HepG2 (cell line): ENCODE results near the gene STAT6. TPM values are rescaled to one million over a fixed set of nuclear protein-coding genes. Genes with fewer than 3 reads are reported as not detected.
A peak's percentile ranks its signal among the peaks of the same experiment; 100 is the strongest.

ENCODE experiments used
- ASH2L ChIP-seq: fragments of 300-600, 200-600 bp; sonication (generic); IDR thresholded peaks from 2 replicates; pipeline ENCODE4 v1.7.0; 2017; ENCODE audit warnings: low read depth, mild to moderate bottlenecking, moderate library complexity, mixed read lengths, low read length; ENCODE audit not compliant: insufficient read length
- ATAD3A ChIP-seq: sonication (generic); formaldehyde crosslinking; IDR thresholded peaks from 2 replicates; pipeline ENCODE4 v1.4.0; 2020; ENCODE audit warnings: missing genetic modification reagents
- ATF2 ChIP-seq: sonication (generic); formaldehyde crosslinking; IDR thresholded peaks from 2 replicates; pipeline ENCODE4 v1.4.0; 2020; ENCODE audit warnings: missing genetic modification reagents
- BORCS8-MEF2B ChIP-seq: sonication (generic); formaldehyde crosslinking; IDR thresholded peaks from 2 replicates; pipeline ENCODE4 v1.8.0; 2022; ENCODE audit warnings: mild to moderate bottlenecking, missing genetic modification reagents
- ELF4 ChIP-seq: sonication (generic); formaldehyde crosslinking; IDR thresholded peaks from 2 replicates; pipeline ENCODE4 v1.5.0; 2020; ENCODE audit warnings: missing genetic modification reagents, mild to moderate bottlenecking, moderate library complexity, borderline replicate concordance
- FOSL2 ChIP-seq: sonication (generic); formaldehyde crosslinking; IDR thresholded peaks from 2 replicates; pipeline ENCODE4 v1.4.0; 2020; ENCODE audit warnings: missing genetic modification reagents
- KDM6A ChIP-seq: IDR thresholded peaks from 2 replicates; pipeline ENCODE4 v1.6.1; 2016; ENCODE audit warnings: low read depth
- PHF5A ChIP-seq: IDR thresholded peaks from one replicate; pipeline ENCODE4 v1.6.1; 2018; ENCODE audit warnings: low read depth, missing genetic modification reagents; ENCODE audit not compliant: unreplicated experiment
- RXRA ChIP-seq: sonication (generic); formaldehyde crosslinking; IDR thresholded peaks from 2 replicates; pipeline ENCODE4 v1.5.1; 2020; ENCODE audit warnings: missing genetic modification reagents
- UBTF ChIP-seq: sonication (generic); formaldehyde crosslinking; IDR thresholded peaks from 2 replicates; pipeline ENCODE4 v1.4.0; 2020; ENCODE audit warnings: mild to moderate bottlenecking, missing genetic modification reagents
- YEATS2 ChIP-seq: sonication (generic); formaldehyde crosslinking; IDR thresholded peaks from 2 replicates; pipeline ENCODE4 v1.4.0; 2020; ENCODE audit warnings: missing genetic modification reagents, borderline replicate concordance
- ZBTB33 ChIP-seq: sonication (generic); formaldehyde crosslinking; IDR thresholded peaks from 2 replicates; pipeline ENCODE4 v1.4.0; 2020; ENCODE audit warnings: missing genetic modification reagents
- ZNF33B ChIP-seq: sonication (generic); formaldehyde crosslinking; IDR thresholded peaks from 2 replicates; pipeline ENCODE4 v1.5.1; 2020; ENCODE audit warnings: mild to moderate bottlenecking, missing genetic modification reagents
- ZNF350 ChIP-seq: sonication (generic); formaldehyde crosslinking; IDR thresholded peaks from 2 replicates; pipeline ENCODE4 v1.4.0; 2020; ENCODE audit warnings: mild to moderate bottlenecking, low read depth, missing genetic modification reagents, borderline replicate concordance
- ZNF354B ChIP-seq: sonication (generic); formaldehyde crosslinking; IDR thresholded peaks from 2 replicates; pipeline ENCODE4 v1.8.0; 2022; ENCODE audit warnings: mild to moderate bottlenecking, missing genetic modification reagents
- ZNF564 ChIP-seq: sonication (generic); formaldehyde crosslinking; IDR thresholded peaks from 2 replicates; pipeline ENCODE4 v1.8.1; 2023; ENCODE audit warnings: mild to moderate bottlenecking, missing genetic modification reagents
- ZNF670 ChIP-seq: sonication (generic); formaldehyde crosslinking; IDR thresholded peaks from 2 replicates; pipeline ENCODE4 v1.8.0; 2022; ENCODE audit warnings: mild to moderate bottlenecking, missing genetic modification reagents, borderline replicate concordance
- ZNF766 ChIP-seq: sonication (generic); formaldehyde crosslinking; IDR thresholded peaks from 2 replicates; pipeline ENCODE4 v1.5.0; 2020; ENCODE audit warnings: missing genetic modification reagents, borderline replicate concordance
- ZSCAN31 ChIP-seq: sonication (generic); formaldehyde crosslinking; IDR thresholded peaks from 2 replicates; pipeline ENCODE4 v1.5.0; 2020; ENCODE audit warnings: low read depth, mild to moderate bottlenecking, missing genetic modification reagents
- polyA plus RNA-seq, 8 experiments: library from polyadenylated mRNA; depleted of rRNA in 3 of 8; stranded (reverse) in 7 of 8; unstranded in 1 of 8; fragments of >200 nt; fragmentation: Illumina TruSeq in 4 of 8; extraction: Trizol in 4 of 8; gene quantifications; 2 replicates each; pipeline versions ENCODE4 v1.2.1 to v1.2.3, GENCODE V29; 2011 to 2016; ENCODE audit warnings: low read depth in 4 of 8, missing spikeins in 1 of 8, mixed read lengths in 1 of 8; ENCODE audit not compliant: insufficient read depth in 1 of 8
- total RNA-seq, 5 experiments: library from RNA; depleted of rRNA; stranded (reverse); fragments of >200 nt; fragmentation: Illumina TruSeq; extraction: Trizol; gene quantifications; 2 replicates each; pipeline ENCODE4 v1.2.3, GENCODE V29; 2016; ENCODE audit warnings: low read depth in 1 of 5
- TF ChIP-seq, protein P1 (sequence below): sonication (generic); formaldehyde crosslinking; IDR thresholded peaks from 2 replicates; pipeline ENCODE4 v1.4.0; 2020; ENCODE audit warnings: missing genetic modification reagents, borderline replicate concordance

The STAT6 gene
- total and polyA plus RNA-seq, 2 of the 13 experiments (the other 11 are each of a cell fraction or from before 2014, with no cell fraction given) = 28.0 to 62.2 TPM

DNA sequence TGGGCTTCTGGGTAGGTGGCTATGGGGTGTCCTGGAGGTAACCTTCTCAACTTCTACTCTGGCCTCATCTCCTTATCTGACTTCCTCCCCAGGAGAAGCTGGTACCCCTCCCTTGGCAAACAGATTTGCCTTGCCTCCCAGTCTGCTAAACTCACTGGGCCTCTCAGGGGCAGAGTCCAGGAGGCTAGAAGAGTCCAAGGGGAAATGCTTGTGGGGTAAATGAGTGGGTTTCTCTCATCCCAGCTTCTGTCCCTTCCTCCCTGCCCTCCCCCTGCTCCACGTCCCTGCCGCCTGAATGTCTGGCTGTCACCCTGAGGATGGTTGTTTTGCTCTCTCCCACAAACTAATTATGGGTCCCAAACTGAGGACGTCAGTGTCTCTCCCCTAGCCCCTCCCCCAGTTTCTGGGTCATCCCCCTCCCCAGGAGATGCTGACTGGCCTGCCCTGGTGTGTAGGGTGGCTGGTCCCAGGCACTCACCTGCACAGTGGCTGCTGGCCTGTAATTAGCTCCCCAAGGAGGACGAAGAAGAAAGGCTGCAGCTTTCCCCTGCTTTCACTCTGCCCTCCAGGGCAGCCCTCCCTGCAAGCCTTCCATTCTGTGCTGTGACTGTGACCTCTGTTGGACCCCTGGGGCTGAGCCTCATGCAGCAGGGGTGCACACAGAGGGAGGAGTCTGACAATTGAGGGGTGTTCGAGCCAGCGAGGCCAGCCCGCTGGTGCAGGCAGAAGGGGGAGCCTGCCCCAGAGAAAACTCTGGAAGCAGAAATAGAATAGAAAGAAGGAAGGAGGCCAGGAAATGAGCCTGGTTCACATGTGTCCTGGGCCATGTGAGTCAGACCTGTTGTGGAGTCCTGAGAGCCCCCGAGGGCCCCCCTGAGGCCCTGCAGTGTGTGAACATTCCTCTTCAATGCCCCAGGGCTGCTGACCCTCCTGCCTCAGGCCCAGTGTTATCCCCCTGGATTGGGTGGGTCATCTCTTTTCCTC, 36.1 kb upstream of the STAT6 start, which contains the start of gene LRP1-AS (continued):
- TF ChIP-seq, protein P1, sequence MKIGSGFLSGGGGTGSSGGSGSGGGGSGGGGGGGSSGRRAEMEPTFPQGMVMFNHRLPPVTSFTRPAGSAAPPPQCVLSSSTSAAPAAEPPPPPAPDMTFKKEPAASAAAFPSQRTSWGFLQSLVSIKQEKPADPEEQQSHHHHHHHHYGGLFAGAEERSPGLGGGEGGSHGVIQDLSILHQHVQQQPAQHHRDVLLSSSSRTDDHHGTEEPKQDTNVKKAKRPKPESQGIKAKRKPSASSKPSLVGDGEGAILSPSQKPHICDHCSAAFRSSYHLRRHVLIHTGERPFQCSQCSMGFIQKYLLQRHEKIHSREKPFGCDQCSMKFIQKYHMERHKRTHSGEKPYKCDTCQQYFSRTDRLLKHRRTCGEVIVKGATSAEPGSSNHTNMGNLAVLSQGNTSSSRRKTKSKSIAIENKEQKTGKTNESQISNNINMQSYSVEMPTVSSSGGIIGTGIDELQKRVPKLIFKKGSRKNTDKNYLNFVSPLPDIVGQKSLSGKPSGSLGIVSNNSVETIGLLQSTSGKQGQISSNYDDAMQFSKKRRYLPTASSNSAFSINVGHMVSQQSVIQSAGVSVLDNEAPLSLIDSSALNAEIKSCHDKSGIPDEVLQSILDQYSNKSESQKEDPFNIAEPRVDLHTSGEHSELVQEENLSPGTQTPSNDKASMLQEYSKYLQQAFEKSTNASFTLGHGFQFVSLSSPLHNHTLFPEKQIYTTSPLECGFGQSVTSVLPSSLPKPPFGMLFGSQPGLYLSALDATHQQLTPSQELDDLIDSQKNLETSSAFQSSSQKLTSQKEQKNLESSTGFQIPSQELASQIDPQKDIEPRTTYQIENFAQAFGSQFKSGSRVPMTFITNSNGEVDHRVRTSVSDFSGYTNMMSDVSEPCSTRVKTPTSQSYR (CRISPR knock-in tag) = no peak; the same call in 1 of the 2 replicates
- TF ChIP-seq ZNF33B (CRISPR knock-in tag) (no peak), UBTF (CRISPR knock-in tag) (peak; percentile 51), BORCS8-MEF2B (CRISPR knock-in tag) (no peak), ELF4 (CRISPR knock-in tag) (no peak), ZSCAN31 (CRISPR knock-in tag) (0 out of 2 replicates have a peak, but pooled peaks have one; percentile 33), KDM6A (CRISPR knock-in tag) (peak; percentile 91), ATF2 (CRISPR knock-in tag) (peak; percentile 47; the same call in 1 of the 2 replicates), ZNF350 (peak; percentile 26; the same call in 1 of the 2 replicates), ASH2L (peak; percentile 54), ATAD3A (CRISPR knock-in tag) (no peak), ZBTB33 (CRISPR knock-in tag) (peak; percentile 50; the same call in 1 of the 2 replicates), ZNF670 (CRISPR knock-in tag) (no peak), ZNF354B (no peak), RXRA (peak; percentile 71; the same call in 1 of the 2 replicates), FOSL2 (CRISPR knock-in tag) (peak; percentile 53), PHF5A (CRISPR knock-in tag) (no peak), ZNF766 (CRISPR knock-in tag) (0 out of 2 replicates have a peak, but pooled peaks have one; percentile 14), YEATS2 (peak; percentile 18; the same call in 1 of the 2 replicates), ZNF564 (CRISPR knock-in tag) (no peak)
